ENCODE data around the gene CPLX1.

Gene CPLX1

DNA sequence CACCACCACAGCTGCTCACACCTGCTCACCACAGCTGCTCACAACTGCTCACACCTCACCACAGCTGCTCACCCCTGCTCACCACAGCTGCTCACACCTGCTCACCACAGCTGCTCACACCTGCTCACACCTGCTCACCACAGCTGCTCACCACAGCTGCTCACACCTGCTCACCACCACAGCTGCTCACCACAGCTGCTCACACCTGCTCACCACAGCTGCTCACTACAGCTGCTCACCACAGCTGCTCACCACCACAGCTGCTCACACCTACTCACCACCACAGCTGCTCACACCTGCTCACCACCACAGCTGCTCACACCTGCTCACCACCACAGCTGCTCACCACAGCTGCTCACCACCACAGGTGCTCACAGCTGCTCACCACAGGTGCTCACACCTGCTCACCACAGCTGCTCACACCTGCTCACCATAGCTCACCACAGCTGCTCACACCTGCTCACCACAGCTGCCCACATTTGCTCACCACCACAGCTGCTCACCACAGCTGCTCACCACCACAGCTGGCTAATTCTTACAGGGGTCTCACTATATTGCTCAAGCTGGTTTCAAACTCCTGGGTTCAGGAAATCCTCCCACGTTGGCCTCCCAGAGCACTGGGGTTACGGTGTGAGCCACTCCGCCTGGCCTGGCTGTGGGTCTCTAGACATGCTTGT lies 30.4 kb upstream of the CPLX1 start:
- no peak for DNase-seq (ENCODE audit: extremely low read depth in 1 of 2, low read depth in 1 of 2)

GRCh38 chr4:855880-856224 lies 29.9 kb upstream of the CPLX1 start:
- no peak for DNase-seq (ENCODE audit: extremely low read depth in 1 of 2, low read depth in 1 of 2)

DNA sequence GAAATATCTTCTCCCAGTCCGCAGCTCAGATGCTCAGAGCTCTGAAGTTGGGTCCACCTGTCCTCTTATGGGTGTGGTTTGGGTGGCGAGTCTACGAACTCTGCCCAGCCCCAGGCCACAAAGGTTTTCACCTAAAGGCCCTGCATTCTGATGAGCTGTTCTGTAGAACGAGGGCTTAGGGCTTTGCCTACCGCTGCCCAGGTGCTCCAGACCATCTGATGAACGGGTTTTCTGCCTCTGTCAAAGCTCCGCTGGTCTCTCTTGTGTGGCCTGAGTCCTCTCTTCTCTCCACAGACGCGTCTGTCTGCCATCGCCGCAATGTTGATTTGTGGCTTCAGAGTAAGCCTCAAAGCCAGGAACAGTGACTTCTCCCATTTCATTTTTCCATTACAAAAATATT lies 28.4 kb upstream of the CPLX1 start:
- DNase-seq (ENCODE audit: extremely low read depth in 1 of 2, low read depth in 1 of 2) = no peak

DNA sequence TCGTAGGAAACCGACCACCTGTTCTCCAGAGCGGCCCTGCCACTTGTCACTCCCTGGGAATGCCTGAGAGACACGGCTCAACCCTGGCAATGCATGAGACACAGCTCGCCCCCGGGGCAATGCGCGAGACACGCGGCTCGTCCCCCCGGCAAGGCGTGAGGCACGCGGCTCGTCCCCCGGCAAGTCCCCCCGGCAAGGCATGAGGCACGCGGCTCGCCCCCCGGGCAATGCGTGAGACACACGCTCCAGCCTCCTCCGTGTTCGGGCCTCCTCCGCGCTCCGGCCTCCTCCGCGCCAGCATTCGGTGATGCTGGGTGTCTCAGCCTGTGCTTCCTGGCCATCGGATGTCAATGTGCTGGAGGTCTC lies 27.5 kb upstream of the CPLX1 start:
- DNase-seq (ENCODE audit: extremely low read depth in 1 of 2, low read depth in 1 of 2) = no peak

- no peak for DNase-seq (ENCODE audit: extremely low read depth in 1 of 2, low read depth in 1 of 2)
Observed at GRCh38 chr4:851701-852430, 25.9 kb upstream of the CPLX1 start.

GRCh38 chr4:850323-850945 lies 24.5 kb upstream of the CPLX1 start:
- DNase-seq (ENCODE audit: extremely low read depth in 1 of 2, low read depth in 1 of 2) = no peak

- no peak for DNase-seq (ENCODE audit: extremely low read depth in 1 of 2, low read depth in 1 of 2)
Observed at GRCh38 chr4:849478-850175, 23.7 kb upstream of the CPLX1 start.

- DNase-seq (ENCODE audit: extremely low read depth in 1 of 2, low read depth in 1 of 2) = no peak
Observed at GRCh38 chr4:848803-849477, 23.0 kb upstream of the CPLX1 start.

DNA sequence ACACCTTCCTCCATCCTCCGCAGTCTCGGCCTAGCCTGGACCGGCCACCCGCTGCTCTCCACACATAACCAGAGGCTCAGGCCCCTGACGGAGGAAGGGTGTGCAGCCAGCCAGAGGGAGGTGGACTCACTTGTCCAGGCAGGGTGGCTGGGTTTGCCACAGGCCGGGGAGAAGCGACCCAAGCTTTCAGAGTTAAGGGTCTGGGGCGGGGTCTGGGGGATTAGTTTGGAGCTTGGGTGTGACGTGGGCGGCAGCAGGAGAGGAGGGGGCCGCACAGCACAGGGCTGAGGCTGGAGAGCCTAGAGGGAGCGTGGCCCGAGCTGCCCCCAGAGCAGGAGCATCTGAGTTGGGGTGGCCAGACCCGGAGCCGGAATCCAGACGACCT lies 22.4 kb upstream of the CPLX1 start:
- no peak for DNase-seq (ENCODE audit: extremely low read depth in 1 of 2, low read depth in 1 of 2)

GRCh38 chr4:845836-846251 lies 19.9 kb upstream of the CPLX1 start:
- DNase-seq (ENCODE audit: extremely low read depth in 1 of 2, low read depth in 1 of 2) = no peak

GRCh38 chr4:845233-845835 lies 19.4 kb upstream of the CPLX1 start:
- no peak for DNase-seq (ENCODE audit: extremely low read depth in 1 of 2, low read depth in 1 of 2)

- no peak for DNase-seq (ENCODE audit: extremely low read depth in 1 of 2, low read depth in 1 of 2)
Observed at GRCh38 chr4:844752-845232, 18.9 kb upstream of the CPLX1 start.

GRCh38 chr4:839675-840443 lies 13.9 kb upstream of the CPLX1 start:
- no peak for DNase-seq (ENCODE audit: extremely low read depth in 1 of 2, low read depth in 1 of 2)

- no peak for DNase-seq (ENCODE audit: extremely low read depth in 1 of 2, low read depth in 1 of 2)
Observed at GRCh38 chr4:837772-838171, 11.8 kb upstream of the CPLX1 start.

- no peak for DNase-seq (ENCODE audit: extremely low read depth in 1 of 2, low read depth in 1 of 2)
Observed at GRCh38 chr4:836750-837301, 10.9 kb upstream of the CPLX1 start.

GRCh38 chr4:836003-836511 lies 10.1 kb upstream of the CPLX1 start:
- no peak for DNase-seq (ENCODE audit: extremely low read depth in 1 of 2, low read depth in 1 of 2)

- DNase-seq (ENCODE audit: extremely low read depth in 1 of 2, low read depth in 1 of 2) = no peak
Observed at GRCh38 chr4:835148-836002, 9.4 kb upstream of the CPLX1 start.

- DNase-seq (ENCODE audit: extremely low read depth in 1 of 2, low read depth in 1 of 2) = no peak
Observed at GRCh38 chr4:834368-835147, 8.6 kb upstream of the CPLX1 start.
